Astrocyte (in vitro differentiated cells and primary cell): ENCODE measurements around the gene TCEA2.

Experiments
- EZH2 ChIP-seq: IDR thresholded peaks from 2 replicates; pipeline ENCODE4 v1.6.1; 2012; ENCODE audit warnings: mild to moderate bottlenecking, low read length, inconsistent platforms; ENCODE audit not compliant: insufficient read depth
- TF ChIP-seq, protein P1 (sequence below): IDR thresholded peaks from 2 replicates; pipeline ENCODE4 v1.5.1; 2011; ENCODE audit warnings: low read depth, mild to moderate bottlenecking, inconsistent platforms, low read length, moderate library complexity; ENCODE audit not compliant: insufficient read depth

DNA sequence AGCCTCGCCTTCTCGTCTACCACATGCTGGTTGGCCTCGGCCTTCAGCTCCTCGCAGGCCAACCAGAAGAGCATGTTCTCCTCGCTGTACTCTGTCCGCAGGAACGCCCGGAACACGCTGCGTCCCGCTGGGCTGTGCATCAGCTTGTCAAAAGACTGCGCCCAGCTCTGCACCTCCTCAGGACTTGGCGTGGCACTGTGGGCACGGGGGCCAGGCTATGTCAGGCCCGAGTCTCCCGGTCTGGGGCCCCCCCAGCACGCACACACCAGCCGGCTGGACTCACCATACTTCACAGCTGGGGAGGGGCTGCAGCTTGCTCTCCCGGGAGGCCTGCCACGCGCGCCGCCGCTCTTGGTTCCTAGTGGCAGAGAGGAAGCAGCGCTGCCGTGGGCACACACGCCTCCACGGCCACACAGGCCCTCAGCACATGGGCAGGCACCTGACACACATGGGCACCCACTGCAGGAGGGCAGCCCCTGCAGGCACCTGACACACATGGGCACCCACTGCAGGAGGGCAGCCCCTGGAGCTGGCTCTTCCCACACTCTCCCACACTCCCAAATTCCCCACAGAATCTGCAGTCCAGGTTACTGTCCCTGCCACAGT, 11.3 kb downstream of the TCEA2 start:
- TF ChIP-seq, protein P1, sequence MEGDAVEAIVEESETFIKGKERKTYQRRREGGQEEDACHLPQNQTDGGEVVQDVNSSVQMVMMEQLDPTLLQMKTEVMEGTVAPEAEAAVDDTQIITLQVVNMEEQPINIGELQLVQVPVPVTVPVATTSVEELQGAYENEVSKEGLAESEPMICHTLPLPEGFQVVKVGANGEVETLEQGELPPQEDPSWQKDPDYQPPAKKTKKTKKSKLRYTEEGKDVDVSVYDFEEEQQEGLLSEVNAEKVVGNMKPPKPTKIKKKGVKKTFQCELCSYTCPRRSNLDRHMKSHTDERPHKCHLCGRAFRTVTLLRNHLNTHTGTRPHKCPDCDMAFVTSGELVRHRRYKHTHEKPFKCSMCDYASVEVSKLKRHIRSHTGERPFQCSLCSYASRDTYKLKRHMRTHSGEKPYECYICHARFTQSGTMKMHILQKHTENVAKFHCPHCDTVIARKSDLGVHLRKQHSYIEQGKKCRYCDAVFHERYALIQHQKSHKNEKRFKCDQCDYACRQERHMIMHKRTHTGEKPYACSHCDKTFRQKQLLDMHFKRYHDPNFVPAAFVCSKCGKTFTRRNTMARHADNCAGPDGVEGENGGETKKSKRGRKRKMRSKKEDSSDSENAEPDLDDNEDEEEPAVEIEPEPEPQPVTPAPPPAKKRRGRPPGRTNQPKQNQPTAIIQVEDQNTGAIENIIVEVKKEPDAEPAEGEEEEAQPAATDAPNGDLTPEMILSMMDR, result no peak
- no peak for TF ChIP-seq EZH2
